SK-N-MC (cell line): ENCODE results near the gene EDNRA.

Source experiments
- EZH2 ChIP-seq: fragments of 200-600 bp; sonication (generic); IDR thresholded peaks from one replicate; pipeline ENCODE4 v1.6.1; 2017; ENCODE audit warnings: antibody characterized with exemption
- POLR2AphosphoS5 ChIP-seq: IDR thresholded peaks from 2 replicates; pipeline ENCODE4 v1.6.1; 2012; ENCODE audit warnings: mild to moderate bottlenecking, low read depth, low read length, borderline replicate concordance

DNA sequence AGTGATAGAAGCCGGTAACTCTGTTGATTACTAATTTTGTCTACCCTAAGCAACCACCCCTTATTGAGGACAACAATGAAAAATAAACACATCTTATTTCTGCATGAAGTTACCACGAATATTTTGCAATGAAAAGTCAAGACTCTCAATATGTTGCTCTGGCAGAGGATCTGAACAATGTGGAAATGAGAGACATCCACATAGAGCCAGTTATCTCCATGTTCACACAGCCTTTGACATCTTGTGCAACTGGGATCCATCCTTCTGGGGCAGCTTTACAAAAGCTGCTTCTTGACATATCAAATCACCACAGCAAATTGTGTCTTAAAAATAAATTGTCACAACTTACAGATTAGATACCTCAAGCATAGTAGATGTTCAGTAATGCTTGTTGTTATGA lies 10.2 kb downstream of the EDNRA start:
- TF ChIP-seq EZH2, result no peak
- no peak for TF ChIP-seq POLR2AphosphoS5
